Right atrium auricular region (tissue), 2 donors: Measurements from ENCODE around the gene LMOD1. TPM values are rescaled to one million over a fixed set of nuclear protein-coding genes. Genes with fewer than 3 reads are reported as not detected.

Experiments
- DNase-seq: peaks from one replicate; pipeline ENCODE4 v3.0.0-alpha.2; 2019; ENCODE audit warnings: low spot score
- H3K27ac ChIP-seq, 2 donors: fragments of 200-600 bp; sonication (generic); 1 replicate in 1 of 2; 2 replicates in 1 of 2; pipeline ENCODE4 v1.5.1; 2016 to 2019
- H3K27me3 ChIP-seq, 2 donors: fragments of 200-600 bp; sonication (generic); one replicate each; pipeline versions ENCODE4 v1.5.1 to v1.6.0; 2017 to 2019
- H3K36me3 ChIP-seq: fragments of 200-600 bp; sonication (generic); one replicate; pipeline ENCODE4 v1.5.1; 2016
- H3K4me1 ChIP-seq, 2 donors: fragments of 200-600 bp; sonication (generic); one replicate each; pipeline versions ENCODE4 v1.5.1 to v1.6.0; 2017 to 2019
- H3K4me3 ChIP-seq, 2 donors: fragments of 200-600 bp; sonication (generic); 1 replicate in 1 of 2; 2 replicates in 1 of 2; pipeline ENCODE4 v1.5.1; 2017 to 2019; ENCODE audit warnings: mild to moderate bottlenecking in 1 of 2, moderate library complexity in 1 of 2
- H3K9me3 ChIP-seq, 2 donors: fragments of 200-600 bp; sonication (generic); one replicate each; pipeline ENCODE4 v1.5.1; 2019
- total RNA-seq, 2 donors: library from RNA; depleted of rRNA; stranded (reverse); fragments of >200 nt; gene quantifications; one replicate each; pipeline ENCODE4 v1.1.0, GENCODE V29; 2016
- TF ChIP-seq, protein P1 (sequence below), 2 donors: fragments of 200-600 bp; sonication (generic); IDR thresholded peaks; one replicate each; pipeline ENCODE4 v1.5.1; 2019; ENCODE audit warnings: antibody characterized with exemption in 2 of 2

Gene LMOD1
- total RNA-seq, 2 donors from 2014 or later, result 31.4 to 42.2 TPM

DNA sequence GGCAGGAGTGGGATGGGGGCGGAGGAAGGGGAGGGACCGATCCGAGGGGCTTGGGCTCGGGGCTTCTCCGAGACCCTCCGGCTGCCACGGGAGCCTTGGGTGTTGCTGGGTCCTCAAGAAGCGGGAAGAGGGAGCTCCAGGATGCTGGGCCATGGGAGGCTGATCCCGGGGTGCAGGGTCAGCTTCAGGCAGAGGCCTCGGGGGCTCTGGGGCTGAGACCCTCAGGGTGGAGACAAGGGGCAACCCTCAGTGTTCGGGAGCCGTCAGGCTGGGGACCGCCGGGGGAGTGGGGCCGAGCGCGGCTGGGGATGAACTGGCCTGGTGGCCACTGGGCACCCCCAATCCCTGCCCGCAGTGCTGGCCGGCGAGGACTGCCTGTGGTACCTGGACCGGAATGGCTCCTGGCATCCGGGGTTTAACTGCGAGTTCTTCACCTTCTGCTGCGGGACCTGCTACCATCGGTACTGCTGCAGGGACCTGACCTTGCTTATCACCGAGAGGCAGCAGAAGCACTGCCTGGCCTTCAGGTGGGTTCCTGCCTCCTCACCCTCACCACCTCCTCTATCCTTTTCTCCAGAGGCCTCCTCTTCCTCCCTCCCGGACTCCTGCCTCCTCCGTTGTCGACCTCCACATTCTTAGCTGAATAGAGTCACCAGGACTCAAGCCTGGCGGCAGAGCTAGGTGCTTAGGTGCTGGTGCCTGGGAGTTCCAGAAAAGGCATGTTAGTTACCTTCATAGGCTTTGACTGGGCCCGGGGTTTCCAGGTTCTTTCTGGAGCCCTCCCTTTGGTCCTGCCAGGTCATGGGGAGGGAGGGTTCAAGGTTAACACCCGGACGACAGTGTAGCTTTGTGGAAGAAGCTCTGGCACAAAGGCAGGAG, 57.0 kb downstream of the LMOD1 start:
- DNase-seq, result no peak
- Histone ChIP-seq H3K4me1 (peaks cover 0 to 67% of the 10 kb centered on the region in 2 donors), H3K27me3 (no peaks in the 10 kb centered on the region), H3K27ac (peak overlapping the region; percentile 80 to 89), H3K9me3 (no peaks in the 10 kb centered on the region), H3K36me3 (no peaks in the 10 kb centered on the region), H3K4me3 (peak overlapping the region; percentile 68 to 77)
- TF ChIP-seq, protein P1, sequence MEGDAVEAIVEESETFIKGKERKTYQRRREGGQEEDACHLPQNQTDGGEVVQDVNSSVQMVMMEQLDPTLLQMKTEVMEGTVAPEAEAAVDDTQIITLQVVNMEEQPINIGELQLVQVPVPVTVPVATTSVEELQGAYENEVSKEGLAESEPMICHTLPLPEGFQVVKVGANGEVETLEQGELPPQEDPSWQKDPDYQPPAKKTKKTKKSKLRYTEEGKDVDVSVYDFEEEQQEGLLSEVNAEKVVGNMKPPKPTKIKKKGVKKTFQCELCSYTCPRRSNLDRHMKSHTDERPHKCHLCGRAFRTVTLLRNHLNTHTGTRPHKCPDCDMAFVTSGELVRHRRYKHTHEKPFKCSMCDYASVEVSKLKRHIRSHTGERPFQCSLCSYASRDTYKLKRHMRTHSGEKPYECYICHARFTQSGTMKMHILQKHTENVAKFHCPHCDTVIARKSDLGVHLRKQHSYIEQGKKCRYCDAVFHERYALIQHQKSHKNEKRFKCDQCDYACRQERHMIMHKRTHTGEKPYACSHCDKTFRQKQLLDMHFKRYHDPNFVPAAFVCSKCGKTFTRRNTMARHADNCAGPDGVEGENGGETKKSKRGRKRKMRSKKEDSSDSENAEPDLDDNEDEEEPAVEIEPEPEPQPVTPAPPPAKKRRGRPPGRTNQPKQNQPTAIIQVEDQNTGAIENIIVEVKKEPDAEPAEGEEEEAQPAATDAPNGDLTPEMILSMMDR (IDR thresholded peaks at IDR 0.05), result no peak

DNA sequence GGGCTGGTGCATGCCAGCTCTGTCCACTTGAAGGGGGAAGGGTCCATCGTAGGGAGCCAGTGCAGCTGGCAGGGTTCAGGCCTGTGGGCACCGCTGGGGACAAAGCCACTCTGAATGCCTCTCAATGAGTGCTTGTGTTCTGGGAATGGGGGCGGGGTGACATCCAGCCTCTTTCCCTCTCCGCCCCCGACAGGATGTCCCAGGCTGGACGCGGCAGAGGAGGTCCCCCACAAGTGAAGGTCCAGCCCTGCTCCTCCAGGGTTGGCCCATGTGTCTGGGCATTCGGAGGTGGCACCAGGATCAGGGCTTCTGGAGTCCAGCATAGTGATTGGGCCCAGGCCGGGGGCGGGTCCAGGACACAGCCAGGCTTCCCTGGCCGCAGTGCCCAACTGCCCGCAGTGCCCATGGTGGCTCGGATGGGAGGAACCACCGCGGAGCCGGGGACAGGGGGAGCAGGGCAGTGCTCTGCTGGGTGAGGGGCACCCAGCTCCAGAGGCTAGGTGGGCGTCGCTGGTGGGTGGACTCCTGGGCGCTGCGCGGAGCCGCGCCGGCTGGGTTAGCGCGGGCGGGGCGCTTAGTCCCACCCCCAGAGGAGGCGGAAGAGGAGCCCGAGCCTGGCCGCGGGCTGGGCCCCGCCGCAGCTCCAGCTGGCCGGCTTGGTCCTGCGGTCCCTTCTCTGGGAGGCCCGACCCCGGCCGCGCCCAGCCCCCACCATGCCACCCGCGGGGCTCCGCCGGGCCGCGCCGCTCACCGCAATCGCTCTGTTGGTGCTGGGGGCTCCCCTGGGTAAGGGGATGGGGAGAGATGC, 57.9 kb downstream of the LMOD1 start, which contains the start of gene SHISA4:
SHISA4 (plus strand) TSS at position 617 of the 808 bp plus-strand sequence; CDS start at position 714, 97 bp downstream.
- DNase-seq, result peak; percentile 88
- peak within 1 kb of the TSS; percentile 80 to 89 for H3K27ac ChIP-seq
- TF ChIP-seq, protein P1 (IDR thresholded peaks at IDR 0.05), result no peak
- peaks cover 0 to 75% of the 10 kb centered on the region in 2 donors for H3K4me1 ChIP-seq
- peak within 1 kb of the TSS; percentile 68 to 77 for H3K4me3 ChIP-seq
- no peaks in the 10 kb centered on the region for H3K27me3 ChIP-seq
- no peaks in the 10 kb centered on the region for H3K9me3 ChIP-seq
- H3K36me3 ChIP-seq, result no peaks in the 10 kb centered on the region

DNA sequence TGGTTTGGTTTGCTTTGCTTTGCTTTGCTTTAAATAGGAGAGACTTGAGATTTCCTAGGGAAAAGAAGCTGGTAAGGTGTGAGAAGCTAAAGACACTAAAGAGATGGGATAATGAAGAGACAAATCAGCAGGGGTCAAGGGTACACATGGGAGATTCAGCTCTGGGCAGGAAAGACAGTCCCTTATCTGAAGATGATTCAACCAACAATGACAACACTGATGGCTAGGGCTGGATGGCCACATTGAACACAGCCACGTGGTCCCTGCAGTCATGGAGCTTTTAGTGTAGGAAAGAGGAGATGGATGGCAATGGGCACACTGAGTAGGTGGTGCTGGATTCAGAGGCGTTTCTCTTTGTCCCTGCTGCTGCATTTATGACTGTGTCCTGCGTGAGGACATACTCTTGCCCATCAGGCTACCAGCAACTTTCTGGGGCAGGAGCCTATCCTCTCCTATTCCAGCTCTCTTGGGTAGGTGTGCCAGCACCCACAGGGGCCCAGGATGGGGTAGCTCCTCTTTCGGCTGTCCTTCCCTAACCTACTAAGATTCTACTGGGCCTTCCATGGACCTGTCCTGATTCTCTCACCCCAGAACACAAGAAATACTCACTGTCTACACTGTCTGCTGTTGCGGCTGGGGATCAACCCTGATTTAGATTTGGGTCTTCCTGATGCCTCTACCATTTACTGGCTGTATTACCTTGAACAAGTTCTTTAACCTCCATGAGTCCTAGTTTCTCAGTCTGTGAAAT, 59.1 kb downstream of the LMOD1 start:
- H3K9me3 ChIP-seq, result no peaks in the 10 kb centered on the region
- H3K4me1 ChIP-seq, result peaks cover 0 to 76% of the 10 kb centered on the region in 2 donors
- peak overlapping the region; percentile 80 to 89 for H3K27ac ChIP-seq
- H3K36me3 ChIP-seq, result no peaks in the 10 kb centered on the region
- TF ChIP-seq, protein P1 (IDR thresholded peaks at IDR 0.05), result no peak
- no peak for DNase-seq
- no peaks in the 10 kb centered on the region for H3K27me3 ChIP-seq
- H3K4me3 ChIP-seq, result no peak overlapping the region

DNA sequence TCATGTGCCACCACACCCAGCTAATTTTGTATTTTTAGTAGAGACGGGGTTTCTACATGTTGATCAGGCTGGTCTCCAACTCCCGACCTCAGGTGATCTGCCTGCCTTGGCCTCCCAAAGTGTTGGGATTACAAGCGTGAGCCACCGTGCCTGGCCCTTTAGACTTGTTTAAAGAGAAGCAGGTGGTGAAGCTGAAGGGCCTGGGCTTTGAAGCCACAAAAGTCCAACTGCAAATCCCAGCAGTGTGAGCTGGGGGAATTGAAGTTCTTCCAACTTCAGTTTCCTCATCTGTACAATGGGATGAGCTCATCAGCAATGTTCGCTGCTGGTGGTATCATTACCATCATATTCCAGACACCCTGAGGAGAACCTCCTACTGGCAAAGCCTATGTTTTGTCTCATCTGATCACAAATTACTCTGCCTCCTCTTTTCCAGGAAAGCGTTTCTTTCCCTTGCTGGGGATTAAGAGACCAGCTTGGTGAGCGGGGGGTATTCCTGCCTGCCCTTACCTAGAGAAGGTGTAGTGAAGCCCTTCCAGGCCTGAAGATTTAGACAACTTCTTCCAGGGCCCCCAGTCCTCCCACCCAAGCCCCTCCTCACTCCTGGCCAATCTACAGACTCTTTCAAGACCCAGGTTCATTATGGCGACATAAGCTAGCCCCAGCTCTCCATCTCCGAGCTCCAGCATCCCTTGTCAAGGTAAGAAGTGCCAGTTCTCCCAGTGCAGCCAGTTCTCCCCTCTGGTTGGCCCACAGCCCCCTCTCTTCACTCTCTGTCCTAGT, 60.1 kb downstream of the LMOD1 start:
- peaks cover 0 to 76% of the 10 kb centered on the region in 2 donors for H3K4me1 ChIP-seq
- H3K4me3 ChIP-seq, result no peak overlapping the region
- H3K9me3 ChIP-seq, result no peaks in the 10 kb centered on the region
- TF ChIP-seq, protein P1 (IDR thresholded peaks at IDR 0.05), result no peak
- H3K36me3 ChIP-seq, result no peaks in the 10 kb centered on the region
- no peak for DNase-seq
- no peaks in the 10 kb centered on the region for H3K27me3 ChIP-seq
- peak overlapping the region; percentile 80 to 89 for H3K27ac ChIP-seq
